HG02885 (cell line): ENCODE data around the gene SIRPG.

Source experiments
- ATAC-seq: cut with Tn5 transposase; IDR thresholded peaks from one replicate; pipeline ENCODE4 v1.9.1; 2021; ENCODE audit warnings: mild to moderate bottlenecking; ENCODE audit not compliant: unreplicated experiment, poor library complexity

Gene SIRPG

DNA sequence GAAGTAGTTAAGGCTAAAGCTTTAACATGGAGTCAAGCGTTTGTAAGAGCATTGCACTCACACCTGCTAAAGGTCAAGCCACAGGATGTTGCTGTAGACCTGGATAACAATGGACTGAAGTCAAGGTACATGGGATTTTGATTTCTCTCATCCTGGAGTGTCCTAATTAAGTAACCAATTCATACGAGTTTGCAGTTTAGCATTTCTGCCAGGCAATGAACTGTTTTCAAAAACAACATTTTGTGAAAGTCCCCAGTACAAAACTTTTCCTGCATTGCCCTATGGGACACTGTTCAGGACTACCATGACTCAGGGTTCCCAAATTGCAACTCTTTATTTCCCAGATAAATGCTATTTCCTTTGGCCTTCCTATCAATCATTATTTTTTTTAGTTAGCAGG, 20.4 kb downstream of the SIRPG start:
- ATAC-seq, result no peak

DNA sequence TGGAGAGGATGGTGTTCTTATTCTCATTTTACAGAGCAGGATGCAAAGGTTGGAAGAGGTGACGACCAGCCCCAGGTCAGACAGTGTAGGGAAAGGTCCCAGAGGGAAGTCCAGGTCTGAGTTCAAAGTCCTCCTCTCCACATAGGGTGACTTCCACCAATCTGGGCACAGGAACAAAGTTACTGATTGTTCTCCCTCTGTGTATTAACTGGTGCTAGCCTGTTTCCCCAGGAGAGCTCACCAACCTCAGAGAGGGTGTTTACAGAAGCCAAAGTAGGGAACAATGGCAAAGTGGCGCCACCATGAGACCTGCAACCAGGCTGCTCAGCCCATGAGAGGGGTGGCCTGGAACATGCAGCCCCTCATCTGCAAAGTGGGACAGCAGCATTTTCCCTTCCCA, 21.0 kb downstream of the SIRPG start:
- ATAC-seq, result no peak

DNA sequence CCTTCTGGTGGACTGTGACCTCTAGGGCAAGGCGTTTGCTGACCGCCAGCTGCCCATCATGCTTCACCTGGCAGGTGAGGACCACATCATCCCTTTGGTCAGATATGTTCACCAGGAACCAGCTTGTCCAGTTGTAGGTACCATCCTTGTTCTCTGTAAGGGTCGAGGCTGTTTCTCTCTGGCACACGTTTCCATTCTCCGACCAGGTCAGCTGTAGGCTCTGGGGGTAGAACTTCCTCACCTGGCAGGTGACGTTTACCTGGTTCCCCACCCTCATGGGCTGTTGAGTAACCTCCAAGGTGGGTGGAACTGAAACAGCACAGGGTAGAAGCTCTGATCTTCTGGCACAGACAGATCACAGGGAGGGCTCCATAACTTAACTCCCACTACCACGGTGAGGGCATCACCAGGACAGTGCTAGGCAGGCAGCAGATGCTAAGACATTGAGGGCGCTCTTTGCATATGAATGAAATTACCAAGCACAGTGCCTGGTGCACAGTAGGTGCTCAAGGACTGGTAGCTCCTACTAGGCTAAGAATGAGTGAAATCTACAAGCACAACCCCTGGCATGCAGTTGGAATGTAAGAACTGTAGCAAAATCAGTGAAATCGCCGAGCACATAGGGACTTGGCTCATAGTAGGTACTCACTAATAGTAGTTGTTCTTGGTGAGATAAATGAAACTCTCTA, 22.1 kb downstream of the SIRPG start:
- ATAC-seq, result no peak

DNA sequence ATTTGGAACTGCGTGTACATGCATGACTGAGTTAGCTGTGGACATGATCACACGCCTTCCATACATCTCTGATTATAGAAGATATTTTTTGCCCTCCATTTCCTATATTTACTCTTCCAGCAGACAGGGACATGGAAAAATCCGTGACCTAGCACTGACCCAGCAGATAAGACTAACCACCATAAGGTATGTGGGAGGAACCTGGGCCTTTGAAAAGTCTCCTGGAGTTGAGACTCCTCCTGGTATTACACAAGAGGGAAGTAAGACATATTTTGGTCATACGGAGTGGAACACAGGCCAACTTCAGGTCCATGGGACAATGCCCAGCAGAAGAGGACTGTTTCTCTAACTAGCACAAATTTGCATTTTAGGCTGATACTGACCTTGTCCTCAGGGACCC, 24.0 kb downstream of the SIRPG start:
- no peak for ATAC-seq

DNA sequence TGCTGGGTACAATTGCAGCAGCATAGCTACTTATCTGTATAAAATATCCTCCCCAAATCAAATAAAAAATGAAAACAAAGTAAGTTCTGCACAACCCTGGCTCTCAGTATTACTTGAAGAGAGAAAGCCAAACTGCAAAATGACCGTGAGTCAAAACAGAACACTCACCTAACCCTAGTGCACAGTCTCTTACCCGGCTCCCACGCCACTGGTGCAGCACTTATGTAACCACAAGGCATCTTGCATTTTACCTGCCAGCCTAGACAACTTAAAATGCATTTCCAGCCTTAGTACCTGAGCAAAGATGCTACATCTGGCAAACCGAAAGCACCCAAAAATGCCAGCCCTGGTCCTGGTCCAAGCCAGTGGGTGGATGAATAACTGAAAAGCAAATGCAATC, 25.4 kb downstream of the SIRPG start:
- no peak for ATAC-seq

DNA sequence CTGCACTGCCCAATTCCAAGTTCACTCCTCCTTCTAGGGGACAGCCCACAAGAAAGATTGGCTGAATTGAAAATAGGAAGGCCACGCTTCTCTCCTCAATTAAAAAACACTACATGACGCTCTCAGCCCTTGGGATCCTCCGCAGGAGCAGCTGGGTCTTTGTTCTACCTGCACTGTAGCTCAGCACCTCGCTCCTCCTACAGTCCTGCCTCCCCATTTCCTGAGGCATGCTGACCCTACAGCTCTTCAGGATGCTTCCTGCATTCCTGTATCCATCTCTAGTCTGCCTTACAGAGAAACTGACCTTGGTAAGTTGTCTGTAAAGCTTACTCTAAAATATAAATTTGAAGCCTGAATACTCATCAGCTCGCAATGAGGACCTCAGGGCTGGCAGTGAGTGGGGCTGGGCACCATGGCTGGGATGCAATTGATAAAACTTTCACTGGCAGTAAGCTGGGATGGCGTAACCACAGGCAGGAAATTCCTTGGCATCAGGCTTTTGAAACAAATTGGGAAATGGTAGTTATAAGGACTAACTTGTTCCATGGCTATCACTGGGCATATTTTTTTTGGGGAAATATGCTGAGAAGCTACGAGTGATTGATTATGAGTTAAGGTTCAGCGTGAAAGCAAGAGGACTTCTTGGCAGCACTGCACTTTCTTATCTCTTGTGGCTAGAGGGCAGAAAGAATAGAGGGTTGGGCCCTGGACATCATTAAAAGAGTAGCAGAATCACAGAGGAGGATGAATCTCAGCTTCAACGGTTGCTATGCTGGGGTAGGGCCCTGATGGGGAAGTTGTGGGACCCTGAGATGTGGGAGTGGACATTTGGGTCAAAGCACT, 26.0 kb downstream of the SIRPG start:
- ATAC-seq, result no peak

DNA sequence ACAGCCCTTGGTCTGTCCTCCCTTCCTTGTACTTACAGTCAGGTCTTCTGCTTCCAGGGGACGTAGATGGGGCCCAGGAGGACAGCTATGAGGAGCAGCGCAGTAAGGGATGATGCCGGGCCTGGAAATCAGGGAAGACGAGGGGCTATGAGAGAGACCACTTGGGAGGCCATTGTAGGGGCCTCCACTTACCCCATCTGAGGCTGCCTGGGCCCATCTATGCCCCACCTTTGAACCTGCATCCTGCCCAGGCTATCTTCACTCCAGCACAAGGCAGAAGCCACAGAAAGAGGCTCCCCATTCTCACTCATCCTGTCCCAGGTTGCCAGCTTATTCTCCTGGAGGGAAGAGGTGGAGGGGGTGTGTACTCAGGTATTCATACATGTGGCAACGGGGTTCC, 27.4 kb downstream of the SIRPG start:
- no peak for ATAC-seq

DNA sequence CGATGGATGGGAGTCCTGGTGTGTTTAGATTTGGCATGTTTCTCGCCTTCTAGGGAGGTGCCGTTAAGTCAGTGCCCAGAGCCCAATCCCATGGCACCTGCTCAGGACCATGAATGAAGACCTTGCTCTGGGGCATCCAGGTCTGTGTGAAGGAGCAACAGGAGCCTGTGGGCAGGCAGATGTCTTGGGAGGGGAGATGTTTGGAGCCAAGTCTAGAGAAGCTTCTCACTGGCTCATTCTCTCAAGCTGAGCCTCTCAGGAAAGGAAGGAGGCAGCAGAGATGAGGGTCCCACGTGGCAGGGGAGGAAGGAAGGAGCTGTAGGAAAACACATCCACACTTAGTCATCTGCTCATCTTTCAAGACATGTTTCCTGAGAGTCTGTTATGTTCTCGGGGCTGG, 28.3 kb downstream of the SIRPG start:
- no peak for ATAC-seq

DNA sequence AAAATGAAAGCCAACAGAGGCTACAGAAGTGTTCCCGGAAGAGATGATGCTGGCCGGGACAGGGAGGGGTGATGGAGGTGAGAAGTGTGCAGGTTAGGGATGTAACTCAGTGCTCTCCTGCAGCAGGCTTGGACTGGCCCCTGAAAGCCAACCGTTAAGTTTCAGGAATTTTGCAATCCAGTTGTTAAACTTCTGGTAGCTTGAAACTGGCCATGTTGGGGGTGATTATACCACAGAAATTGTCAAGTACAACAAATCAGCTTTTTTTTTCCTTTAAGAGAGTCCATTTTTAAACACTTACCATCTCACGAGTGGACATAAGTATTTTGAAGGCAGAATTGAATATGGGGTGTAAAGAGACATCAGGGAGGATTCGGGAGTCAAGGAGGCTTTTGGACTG, 29.0 kb downstream of the SIRPG start:
- ATAC-seq, result no peak

DNA sequence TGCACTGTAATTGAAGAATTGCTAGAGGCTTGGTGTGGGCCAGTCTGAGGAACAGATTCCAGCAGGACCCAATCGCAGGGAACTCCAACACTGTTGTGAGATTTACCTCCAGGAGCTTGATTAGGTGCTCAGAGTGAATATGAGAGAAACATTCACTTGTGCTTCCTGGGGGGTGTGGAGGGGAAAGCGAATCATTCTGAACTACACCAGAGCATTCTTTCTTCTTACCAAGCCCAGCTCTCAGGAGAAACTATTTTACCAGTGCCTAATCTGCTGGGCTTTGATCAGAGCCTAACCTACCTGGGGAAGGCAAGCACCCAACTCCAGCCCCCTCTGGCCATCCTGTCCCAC, 30.4 kb downstream of the SIRPG start:
- ATAC-seq, result no peak

DNA sequence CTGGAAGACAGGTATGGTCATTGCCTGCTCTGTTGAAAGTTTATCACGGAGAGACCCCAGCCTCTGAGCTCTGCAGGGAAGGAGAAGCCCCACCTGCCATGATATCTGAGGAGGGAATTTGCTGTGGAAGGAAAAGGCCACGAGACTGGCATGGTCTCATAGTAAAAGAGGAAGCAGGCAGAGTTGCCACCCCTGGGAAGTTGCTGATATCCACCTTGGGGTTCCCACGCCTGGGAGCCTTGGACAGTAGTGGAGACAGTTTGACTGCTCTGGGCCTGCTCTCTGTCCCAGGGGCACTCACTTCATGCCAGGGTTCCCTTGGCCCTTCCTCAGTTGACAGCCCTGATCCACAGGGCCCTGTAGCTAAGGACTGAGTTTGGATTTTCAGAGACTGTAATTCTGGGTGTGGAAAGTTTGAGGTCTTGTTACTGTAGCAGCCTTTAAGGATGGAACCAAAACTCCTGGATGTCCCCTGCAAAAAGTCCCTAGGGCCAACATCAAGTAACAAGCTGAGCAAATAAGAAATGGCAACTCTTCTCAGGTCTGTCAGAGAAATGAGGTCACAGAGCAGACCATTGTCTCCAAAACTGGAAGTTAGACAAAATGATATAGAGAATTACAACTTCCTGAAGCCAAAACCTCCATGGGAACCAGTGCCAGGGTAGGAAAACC, 30.9 kb downstream of the SIRPG start:
- no peak for ATAC-seq

DNA sequence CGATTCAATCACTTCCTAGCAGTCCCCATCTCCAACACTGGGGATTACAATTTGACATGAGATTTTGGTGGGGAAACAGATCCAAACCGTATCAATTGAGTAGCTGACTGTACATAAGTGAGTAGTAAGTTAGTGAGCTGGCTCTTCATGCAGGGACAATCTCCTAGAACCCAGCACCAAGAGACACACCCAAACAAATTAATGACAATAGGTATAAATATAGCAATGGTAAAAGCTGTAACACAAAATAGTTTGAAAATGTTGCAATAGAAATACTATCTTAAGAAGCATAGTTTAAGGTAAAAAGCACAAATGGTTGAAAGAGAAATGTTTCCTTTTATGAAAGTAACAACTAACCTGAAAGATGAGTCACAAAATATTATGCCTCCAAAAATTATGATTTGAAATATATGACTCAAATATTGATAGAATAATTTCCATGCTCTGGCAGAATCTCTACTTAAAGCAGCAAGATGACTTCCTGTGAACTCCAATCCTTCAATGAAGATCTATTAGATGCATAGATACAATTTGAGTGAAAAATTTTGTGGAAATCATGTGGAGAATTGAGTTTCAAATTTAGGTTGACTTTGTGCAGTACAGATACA, 32.4 kb downstream of the SIRPG start:
- ATAC-seq, result no peak

DNA sequence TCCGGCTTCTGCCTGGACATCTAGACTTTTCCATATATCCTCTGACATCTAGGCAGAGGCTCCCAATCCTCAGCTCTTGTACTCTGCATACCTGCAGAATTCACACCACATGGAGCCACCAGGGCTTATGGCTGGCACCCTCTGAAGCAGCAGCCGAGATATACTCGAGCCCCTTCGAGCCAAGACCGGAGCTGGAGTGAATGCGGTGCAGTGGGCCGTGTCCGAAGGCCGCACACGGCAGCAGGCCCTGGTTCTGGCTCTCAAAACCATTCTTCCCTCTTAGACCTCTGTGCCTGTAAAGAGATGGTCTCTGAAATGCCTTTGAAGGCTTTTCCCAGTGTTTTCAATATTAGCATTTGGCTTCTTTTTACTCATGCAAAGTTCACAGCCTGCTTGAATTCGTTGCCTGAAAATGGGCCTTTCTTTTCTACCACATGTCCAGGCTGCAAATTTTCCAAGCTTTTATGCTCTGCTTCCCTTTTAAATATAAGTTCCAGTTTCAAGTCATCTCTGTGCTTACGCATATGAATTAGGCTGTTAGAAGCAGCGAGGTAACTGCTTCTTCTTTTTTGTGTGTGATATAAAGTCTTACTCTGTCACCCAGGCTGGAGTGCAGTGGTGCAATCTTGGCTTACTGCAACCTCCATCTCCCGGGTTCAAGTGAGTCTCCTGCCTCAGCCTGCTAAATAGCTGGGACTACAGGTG, 33.9 kb downstream of the SIRPG start:
- no peak for ATAC-seq

DNA sequence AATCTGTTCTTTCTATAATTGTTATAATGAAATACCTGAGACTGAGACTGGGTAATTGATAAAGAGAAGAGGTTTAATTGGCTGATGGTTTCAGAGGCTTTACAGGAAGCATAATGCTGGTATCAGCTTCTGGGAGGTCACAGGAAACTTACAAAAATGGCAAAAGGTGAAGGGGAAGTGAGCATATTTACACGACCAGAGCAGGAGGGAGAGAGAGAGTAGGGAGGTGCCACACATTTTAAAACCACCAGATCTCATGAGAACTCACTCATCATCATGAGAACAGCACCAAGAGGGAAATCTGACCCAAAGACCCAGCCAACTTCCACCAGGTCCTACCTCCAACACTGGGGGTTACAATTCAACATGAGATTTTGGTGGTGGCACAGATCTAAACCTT, 35.1 kb downstream of the SIRPG start:
- no peak for ATAC-seq

DNA sequence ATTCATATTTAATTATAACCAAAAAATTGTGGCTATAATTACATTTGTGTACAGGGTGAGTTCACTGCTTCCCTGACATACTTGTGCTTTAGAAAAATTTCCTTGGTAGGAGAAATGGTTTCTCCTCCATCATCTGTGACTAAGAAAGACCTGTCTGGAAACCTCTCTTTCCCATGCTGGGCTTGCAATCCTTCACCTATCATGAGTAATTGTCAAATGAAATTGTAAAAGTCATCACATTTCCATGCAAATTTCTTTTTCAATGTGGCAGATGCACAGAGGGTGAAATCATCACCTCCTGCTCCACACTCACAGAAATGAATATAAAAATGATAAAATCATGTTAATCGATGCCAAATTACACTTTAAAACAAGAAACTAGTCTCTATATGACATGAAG, 36.3 kb downstream of the SIRPG start:
- ATAC-seq, result no peak

DNA sequence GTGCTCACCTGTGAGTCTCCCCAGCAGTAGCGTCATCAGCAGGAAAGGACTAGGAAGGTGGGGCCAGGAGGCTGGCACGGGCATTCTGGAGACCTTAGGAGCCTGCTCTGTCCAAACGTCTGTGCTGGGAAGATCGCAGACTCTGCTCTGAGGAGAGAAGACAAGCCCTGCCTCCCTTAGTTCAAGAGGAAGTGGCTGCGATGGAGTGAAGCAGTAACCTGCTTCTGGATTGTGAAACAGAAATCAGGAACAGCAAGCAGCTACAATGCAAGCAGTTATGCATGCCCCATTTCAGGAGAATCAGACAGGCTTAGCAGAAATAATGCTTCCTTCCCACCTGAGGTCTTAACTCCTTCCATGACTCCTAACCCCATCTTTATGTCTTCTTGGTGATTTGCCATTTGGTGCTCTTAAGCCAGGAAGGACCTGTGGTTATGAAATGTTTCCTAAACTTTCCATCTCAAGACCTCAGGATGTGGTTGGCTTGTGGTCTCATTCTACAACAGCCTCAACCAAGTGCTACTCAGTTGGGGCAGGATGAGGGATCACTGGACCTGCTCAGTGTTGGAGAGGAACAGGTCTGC, 37.6 kb downstream of the SIRPG start, which contains the start of gene SIRPB1:
SIRPB1 (minus strand) TSS at position 149 of the 584 bp plus-strand sequence; CDS start at position 84, 65 bp downstream.
- ATAC-seq, result no peak

DNA sequence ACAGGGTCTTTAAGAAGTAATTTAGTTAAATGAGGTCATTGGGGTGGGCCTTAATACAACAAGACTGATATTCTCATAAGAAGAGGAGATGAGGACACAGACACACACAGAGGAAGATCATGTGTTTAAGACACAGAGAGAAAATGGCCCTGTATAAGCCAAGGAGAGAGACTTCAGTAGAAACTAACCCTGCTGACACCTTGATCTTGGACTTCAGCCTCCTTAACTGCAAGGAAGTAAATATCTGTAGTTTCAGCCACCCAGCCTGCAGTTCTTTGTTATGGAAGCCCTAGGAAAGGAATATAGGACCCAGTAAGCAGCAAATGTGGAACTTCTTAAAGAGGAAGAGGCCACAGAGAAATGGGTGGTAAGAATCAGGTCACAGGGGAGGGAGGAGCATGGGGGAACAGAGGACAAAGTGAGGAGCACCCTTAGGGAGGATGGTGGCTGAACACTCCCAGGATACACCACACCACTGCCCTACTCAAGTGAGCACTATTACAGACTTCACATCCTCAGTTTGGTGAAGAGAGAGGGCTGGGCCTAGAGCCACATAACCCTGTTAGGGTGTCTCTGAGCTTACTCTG, 38.5 kb downstream of the SIRPG start:
- no peak for ATAC-seq

DNA sequence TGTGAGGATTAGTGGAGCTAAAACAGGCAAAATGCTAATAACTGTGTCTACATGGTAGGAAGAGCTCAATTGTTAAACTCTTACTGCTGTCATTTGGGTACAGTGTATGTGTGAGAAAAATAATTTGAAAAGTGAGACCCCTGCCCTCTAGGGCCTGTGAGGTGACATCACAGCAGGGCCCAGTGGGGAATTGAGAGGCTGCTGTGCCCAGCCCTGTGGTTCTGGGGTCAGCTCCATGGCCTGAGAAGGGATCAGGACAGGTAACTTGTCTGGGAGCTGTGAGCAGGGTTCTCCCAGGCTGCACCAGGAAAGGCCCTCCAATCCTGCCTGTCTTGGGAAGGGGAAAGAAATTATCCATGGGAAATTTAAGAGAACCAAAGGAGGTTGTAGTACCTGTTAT, 39.1 kb downstream of the SIRPG start:
- no peak for ATAC-seq

DNA sequence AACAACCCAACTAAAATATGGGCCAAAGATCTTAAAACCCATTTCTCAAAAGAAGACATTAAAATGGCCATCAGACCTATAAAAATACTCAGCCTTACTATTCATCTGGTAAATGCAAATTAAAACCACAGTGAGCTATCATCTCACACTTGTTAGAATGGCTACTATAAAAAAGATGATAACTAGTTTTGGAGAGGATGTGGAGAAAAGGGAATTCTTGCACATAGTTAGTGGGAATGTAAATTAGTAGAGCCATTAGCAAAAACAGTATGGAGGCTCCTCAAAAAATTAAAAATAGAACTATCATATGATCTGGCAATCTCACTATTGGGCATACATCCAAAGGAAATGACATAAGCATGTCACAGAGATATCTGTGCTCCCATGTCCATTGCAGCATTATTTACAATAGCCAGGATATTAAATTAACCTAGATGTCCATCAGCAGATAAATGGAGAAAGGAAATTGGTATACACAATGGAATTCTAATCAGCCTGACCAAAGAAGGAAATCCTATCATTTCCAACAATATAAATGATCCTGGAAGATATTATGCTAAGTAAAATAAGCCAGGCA, 40.6 kb downstream of the SIRPG start:
- no peak for ATAC-seq
